NCI-H1930 (cell line): ENCODE results near the gene RRAD.

Experiments
- DNase-seq, 2 experiments: peaks; one replicate each; lab custom pipeline; 2025; lab: John Stamatoyannopoulos, UW

RRAD gene

DNA sequence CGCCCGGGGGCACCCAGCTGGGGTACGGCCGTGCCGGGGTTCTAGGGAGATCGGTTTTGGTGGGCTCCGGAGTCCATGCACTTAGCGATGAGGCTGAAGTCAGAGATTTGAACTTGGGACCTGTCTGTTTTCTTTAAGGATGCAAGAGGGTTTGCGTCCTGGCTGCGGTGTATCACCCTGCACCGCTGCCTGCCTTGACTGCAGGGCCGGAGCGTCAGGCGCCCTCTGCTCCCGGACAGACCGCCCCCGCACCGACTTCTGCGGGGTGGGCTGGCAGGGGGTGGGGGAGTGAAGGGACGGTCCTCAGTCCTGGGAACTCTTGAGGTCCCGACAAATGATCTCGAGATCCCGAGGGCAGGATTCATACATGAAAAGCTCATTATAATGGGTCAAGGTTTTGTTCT, 44.3 kb downstream of the RRAD start:
- DNase-seq: no peak

DNA sequence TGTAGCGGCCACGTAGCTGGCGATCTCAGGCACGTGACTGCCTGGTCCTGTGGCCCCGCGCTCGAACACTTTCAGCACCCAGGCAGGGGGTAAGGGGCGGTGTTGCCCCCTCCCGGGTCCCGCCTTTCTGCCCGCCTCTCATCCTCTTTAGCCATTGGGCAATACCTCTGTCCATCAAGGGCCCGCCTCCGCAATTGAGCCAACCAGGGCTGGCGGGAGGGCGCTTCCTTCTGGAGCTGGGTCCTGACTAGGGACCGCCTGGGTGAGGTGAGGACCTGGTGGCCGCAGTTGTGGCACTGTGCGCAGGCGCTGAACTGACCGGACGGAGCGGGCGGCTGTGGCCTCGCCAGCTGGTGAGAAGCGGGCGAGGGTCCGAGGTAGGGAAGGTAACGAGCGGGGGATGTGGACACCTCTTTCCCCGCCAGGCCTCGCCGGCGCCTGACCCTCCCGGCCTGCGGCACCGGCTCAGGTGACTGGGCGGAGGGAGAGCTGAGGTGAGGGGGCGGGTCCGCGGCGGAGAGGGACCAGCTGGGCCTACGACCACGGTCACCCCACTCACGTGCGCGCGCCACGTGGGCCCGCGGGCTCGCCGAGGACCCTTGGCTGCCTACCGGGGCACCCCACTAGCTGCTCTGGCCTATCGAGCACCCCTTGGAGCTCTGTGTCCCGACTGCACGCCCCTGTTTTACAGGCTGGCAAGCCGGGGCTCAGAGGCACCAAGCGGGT, 44.9 kb downstream of the RRAD start, which contains the start of gene PDP2:
Gene PDP2, plus strand, starts transcription at position 228 of the 726 bp plus-strand sequence. CDS start 3,770 bp downstream, outside the sequence.
- DNase-seq: peak; percentile 89 to 90

DNA sequence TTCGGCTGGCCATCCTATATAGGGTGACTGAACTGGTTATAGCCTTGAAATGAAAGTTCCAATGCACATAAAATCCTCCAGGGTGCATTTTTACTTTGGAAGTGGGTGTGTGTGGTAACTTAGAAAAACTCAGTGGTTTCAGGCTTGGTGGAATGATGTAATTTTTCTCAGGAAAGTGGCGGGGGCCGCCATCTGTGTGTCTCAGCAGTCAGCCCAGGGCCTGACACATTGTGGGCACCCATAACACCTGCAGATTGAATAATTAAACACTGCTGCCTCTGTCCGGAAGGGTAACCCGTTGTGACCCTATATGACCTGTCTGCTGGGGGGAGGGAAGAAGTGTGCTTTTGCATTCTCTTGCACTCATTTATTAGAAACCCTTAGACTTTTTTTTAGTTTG, 47.3 kb downstream of the RRAD start:
- DNase-seq: no peak

DNA sequence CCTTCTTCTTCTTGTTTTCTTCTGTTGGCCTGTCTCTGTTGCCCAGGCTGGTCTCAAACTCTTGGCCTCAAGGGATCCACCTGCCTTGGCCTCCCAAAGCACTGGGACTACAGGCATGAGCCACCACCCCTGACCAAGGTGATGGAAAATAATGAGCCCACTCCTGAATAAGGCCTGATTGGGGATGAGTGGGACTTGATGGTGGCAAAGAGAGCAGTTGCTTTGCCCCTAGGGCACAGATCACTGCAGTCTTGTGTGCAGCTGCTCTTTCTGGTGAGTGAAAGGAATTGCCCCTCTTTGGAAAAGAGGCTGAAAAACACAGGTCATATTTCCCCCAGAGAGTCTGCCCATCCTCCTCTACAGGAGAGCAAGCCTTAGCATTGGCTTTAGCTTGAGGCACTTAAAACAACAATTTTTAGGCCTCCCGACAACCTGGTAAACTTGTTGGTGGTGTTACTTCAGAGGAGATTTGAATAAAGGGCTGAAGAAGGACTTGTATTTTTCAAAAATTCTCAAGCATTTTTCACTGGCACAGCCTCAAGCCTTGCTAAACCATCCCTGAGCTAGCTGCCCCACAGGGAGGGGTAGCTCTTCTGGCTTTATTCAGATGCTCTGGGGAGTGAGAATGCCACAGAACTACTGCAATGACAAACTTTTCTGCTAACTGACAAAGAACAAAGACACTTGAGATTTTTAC, 51.1 kb downstream of the RRAD start:
- DNase-seq: no peak

DNA sequence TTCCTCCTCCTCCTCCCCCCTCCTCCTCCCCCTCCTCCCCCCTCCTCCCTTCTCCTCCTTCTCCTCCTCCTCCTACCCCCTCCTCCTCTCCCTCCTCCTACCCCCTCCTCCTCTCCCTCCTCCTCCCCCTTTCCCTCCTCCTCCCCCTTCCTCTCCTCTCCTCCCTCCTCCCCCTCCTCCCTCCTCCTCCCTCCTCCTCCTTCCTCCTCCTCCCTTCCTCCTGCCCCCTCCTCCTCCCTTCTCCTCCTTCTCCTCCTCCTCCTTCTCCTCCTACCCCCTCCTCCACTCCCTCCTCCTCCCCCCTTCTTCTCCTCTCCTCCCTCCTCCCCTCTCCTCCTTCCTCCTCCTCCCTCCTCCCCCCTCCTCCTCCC, 51.7 kb downstream of the RRAD start:
- no peak for DNase-seq

DNA sequence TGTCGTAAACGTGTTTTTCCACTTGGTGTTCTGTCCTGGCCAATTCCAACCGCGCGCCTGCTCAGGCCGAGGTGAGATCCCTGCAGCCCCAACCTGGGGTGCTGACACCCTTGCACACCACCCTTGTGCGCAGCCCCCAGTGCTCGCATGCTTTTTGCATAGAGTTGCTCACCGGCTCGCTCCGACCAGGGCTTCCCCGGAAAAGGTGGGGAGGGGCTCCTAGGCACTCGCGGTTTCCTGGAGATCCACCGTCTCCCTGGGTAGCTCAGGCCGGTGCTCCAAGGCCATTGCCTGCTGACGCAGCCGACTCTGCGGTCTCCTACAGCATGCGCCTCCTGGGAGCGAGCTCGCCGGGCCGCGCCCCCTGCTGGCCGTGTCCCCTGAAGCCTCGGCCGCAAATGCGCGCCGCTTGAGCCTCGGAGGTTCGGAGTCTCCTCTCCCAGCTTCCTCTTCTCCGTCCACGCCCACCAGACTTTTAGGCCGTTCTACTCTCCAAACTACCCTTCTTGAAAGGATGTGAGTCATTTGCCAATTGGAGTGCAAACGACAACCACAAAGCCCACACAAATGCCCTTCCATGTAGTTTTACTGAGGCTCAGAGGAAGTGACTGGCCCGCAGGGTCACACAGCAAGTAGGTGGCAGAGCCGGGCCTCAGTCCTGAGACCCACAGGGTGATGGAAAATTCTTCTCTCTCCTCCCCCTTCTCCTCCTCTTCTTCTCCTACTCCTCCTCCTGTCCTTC, 52.2 kb downstream of the RRAD start:
- peak; percentile 43 to 77 for DNase-seq

DNA sequence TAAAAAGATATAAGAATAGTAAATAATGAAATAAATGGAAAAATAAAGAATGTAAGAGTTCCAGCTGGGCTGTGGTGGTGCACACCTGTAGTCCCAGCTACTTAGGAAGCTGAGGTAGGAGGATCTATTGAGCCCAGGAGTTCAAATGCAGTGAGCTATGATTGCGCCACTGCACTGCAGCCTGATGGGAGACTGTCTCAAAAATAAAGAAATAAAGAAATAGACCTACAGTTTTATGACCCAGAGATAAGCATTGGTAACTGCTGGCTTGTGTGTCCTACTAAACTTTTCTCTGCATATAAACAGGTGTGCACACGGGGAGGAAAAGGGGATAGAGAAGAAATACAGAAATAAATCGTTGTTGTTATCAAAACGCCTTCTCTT, 52.8 kb downstream of the RRAD start:
- DNase-seq: no peak

DNA sequence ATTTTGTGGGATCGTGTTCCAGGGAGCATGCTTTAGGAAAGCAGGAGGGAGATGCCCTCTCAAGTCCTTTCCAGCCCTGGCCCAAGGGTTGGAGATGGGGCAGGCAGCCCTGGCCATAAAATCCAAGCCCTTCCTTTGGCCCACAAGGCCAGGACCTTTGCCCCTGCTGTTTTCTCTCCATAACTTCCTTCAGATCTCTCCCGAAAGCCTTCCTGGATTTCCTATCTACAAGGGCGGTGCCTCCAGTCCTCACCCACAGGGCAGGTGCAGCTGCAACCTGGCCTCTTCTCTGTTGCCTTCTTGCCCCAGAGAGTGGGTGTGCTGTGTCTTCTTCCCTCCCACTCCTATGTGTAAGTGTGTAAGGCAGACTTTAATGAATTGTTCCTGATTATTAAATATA, 53.5 kb downstream of the RRAD start:
- DNase-seq: no peak
